ENCODE measurements around the gene MSI2.

GRCh38 chr17:57343717-57344116 lies 87.4 kb downstream of the MSI2 start:
- TF ChIP-seq CTCF (IDR thresholded peaks at IDR 0.05) = no peak
- TF ChIP-seq EZH2 (IDR thresholded peaks at IDR 0.05; ENCODE audit: borderline replicate concordance, insufficient read depth, low read depth, low read length, poor library complexity, severe bottlenecking) = no peak

Data from B cell (primary cell).